HUES6 (cell line): Measurements from ENCODE around the gene IRF4.

Experiments
- H3K27ac ChIP-seq: 2 replicates; pipeline ENCODE4 v1.7.0; 2013; ENCODE audit warnings: low read depth, mild to moderate bottlenecking, low read length, inconsistent platforms
- H3K27me3 ChIP-seq: 2 replicates; pipeline ENCODE4 v1.6.1; 2013; ENCODE audit warnings: low read length; ENCODE audit not compliant: control insufficient read depth, insufficient read depth
- H3K36me3 ChIP-seq: 2 replicates; pipeline ENCODE4 v1.6.1; 2013; ENCODE audit warnings: low read length; ENCODE audit not compliant: control insufficient read depth, insufficient read depth
- H3K4me1 ChIP-seq: 2 replicates; pipeline ENCODE4 v1.6.1; 2013; ENCODE audit warnings: low read length; ENCODE audit not compliant: control insufficient read depth, insufficient read depth
- H3K4me3 ChIP-seq: 2 replicates; pipeline ENCODE4 v1.5.1; 2013; ENCODE audit warnings: low read depth, low read length
- H3K9ac ChIP-seq: one replicate; pipeline ENCODE4 v1.6.1; 2013; ENCODE audit warnings: mild to moderate bottlenecking, low read length
- H3K9me3 ChIP-seq: 2 replicates; pipeline ENCODE4 v1.6.1; 2013; ENCODE audit warnings: low read depth, low read length; ENCODE audit not compliant: control insufficient read depth, insufficient read depth

IRF4 gene

GRCh38 chr6:402901-403658 is 11.5 kb downstream of the IRF4 start:
- Histone ChIP-seq H3K36me3 (no peaks in the 10 kb centered on the region), H3K27me3 (peaks cover 5% of the 10 kb centered on the region; the same call in 1 of the 2 replicates), H3K9me3 (no peaks in the 10 kb centered on the region), H3K9ac (no peak overlapping the region), H3K4me3 (no peak overlapping the region), H3K27ac (no peak overlapping the region), H3K4me1 (peaks cover 3% of the 10 kb centered on the region; the same call in 1 of the 2 replicates)

DNA sequence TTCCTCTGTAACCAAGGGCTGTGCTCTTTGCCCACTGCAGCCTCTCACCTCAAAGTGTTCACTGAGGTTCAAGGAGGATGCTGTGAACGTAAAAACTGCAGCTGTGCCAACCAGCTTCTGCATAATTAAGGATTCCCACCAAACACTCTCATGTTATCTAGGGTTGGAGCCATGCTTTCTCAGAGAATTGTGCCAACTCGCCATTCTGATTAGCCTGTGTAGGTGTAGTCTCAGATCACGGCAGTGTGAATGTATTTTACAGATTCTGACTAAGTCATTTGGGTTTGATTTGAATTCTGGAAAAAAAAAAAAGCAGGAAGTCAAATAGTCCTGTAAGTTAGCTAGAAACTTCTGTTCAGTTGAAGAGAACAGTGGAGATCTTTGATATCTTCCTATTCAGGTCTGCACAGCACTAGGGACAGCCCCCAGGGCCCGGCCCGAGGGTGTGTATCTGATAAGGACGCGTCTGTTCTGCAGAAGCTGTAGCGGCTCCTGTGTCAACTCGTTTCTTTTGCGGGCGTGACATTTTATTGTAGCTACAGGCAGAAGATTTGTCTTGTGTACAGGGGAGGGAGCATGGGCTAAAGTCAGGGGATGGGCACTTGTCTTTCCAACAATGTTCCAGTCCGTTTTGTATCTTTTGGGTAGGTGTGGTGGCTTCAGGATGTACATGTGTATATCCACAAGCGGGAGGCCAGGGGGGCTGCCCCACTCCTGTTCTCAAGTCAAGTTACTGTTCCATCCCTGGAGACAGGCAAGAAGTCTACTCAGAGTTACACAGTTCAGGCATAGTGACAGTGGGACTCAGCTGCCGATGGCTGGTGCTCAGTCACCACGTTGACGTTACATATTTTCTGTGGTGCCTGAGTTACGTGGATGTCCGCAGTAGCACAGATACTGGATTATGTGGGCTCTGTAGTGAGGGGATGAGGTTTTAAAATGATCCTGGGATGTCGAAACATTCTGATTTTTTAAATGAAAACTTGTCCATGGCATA is 12.4 kb downstream of the IRF4 start:
- H3K36me3 ChIP-seq: no peaks in the 10 kb centered on the region
- H3K27ac ChIP-seq: no peak overlapping the region
- no peak overlapping the region for H3K9ac ChIP-seq
- no peaks in the 10 kb centered on the region; the same call in 1 of the 2 replicates for H3K27me3 ChIP-seq
- no peaks in the 10 kb centered on the region for H3K9me3 ChIP-seq
- H3K4me3 ChIP-seq: no peak overlapping the region
- H3K4me1 ChIP-seq: peaks cover 4% of the 10 kb centered on the region; the same call in 1 of the 2 replicates

DNA sequence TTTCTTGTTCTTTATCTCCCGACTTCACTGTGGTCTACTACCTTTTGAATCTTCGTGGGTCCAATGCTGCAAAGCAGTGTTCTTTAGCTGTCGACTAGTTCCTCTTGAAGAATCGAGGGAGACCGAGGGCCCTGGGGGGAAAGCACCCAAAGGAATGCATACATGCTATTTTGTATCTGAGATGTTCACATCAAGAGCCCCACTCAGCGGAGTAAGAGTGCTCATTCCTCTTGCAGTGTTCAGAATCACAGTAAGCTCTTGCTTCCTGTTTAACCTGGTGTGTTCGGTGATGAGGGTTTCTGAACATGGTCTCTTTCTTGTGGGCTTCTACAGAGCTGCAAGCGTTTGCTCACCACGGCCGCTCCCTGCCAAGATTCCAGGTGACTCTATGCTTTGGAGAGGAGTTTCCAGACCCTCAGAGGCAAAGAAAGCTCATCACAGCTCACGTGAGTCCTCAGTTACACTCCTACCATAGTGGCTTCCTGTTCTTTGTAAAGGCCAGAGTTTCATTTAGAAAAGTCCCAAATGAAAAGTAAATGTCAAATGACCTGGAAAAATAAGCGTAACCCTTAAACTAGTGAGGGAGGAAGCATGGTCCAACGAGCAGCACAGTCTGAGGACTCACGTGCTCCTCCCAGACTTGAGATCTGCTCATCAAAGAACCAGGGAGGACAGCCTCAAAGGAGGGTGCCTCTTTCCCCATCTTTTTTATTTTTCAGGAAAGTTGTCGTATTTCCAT is 13.3 kb downstream of the IRF4 start:
- H3K9ac ChIP-seq: no peak overlapping the region
- H3K27ac ChIP-seq: no peak overlapping the region
- no peaks in the 10 kb centered on the region; the same call in 1 of the 2 replicates for H3K27me3 ChIP-seq
- H3K9me3 ChIP-seq: no peaks in the 10 kb centered on the region
- no peaks in the 10 kb centered on the region for H3K36me3 ChIP-seq
- peaks cover 4% of the 10 kb centered on the region; the same call in 1 of the 2 replicates for H3K4me1 ChIP-seq
- no peak overlapping the region for H3K4me3 ChIP-seq

DNA sequence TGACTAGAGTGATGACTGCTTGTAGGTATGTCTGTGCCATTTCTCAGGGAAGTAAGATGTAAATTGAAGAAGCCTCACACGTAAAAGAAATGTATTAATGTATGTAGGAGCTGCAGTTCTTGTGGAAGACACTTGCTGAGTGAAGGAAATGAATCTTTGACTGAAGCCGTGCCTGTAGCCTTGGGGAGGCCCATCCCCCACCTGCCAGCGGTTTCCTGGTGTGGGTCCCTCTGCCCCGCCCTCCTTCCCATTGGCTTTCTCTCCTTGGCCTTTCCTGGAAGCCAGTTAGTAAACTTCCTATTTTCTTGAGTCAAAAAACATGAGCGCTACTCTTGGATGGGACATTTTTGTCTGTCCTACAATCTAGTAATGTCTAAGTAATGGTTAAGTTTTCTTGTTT is 16.6 kb downstream of the IRF4 start:
- H3K27me3 ChIP-seq: no peaks in the 10 kb centered on the region
- H3K27ac ChIP-seq: no peak overlapping the region
- no peaks in the 10 kb centered on the region for H3K9me3 ChIP-seq
- H3K36me3 ChIP-seq: no peaks in the 10 kb centered on the region
- no peak overlapping the region for H3K9ac ChIP-seq
- H3K4me1 ChIP-seq: peaks cover 7% of the 10 kb centered on the region; the same call in 1 of the 2 replicates
- H3K4me3 ChIP-seq: no peak overlapping the region

DNA sequence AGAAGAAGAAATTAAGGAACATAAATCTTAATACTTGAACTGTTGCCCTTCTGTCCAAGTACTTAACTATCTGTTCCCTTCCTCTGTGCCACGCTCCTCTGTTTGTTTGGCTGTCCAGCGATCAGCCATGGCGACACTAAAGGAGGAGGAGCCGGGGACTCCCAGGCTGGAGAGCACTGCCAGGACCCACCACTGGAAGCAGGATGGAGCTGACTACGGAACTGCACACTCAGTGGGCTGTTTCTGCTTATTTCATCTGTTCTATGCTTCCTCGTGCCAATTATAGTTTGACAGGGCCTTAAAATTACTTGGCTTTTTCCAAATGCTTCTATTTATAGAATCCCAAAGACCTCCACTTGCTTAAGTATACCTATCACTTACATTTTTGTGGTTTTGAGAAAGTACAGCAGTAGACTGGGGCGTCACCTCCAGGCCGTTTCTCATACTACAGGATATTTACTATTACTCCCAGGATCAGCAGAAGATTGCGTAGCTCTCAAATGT is 17.1 kb downstream of the IRF4 start:
- no peaks in the 10 kb centered on the region for H3K27me3 ChIP-seq
- H3K36me3 ChIP-seq: no peaks in the 10 kb centered on the region
- H3K9ac ChIP-seq: no peak overlapping the region
- H3K4me1 ChIP-seq: peaks cover 7% of the 10 kb centered on the region; the same call in 1 of the 2 replicates
- no peaks in the 10 kb centered on the region for H3K9me3 ChIP-seq
- no peak overlapping the region for H3K27ac ChIP-seq
- no peak overlapping the region for H3K4me3 ChIP-seq

- Histone ChIP-seq H3K9ac (no peak overlapping the region), H3K4me1 (peaks cover 7% of the 10 kb centered on the region; the same call in 1 of the 2 replicates), H3K9me3 (peaks cover 2% of the 10 kb centered on the region; the same call in 1 of the 2 replicates), H3K36me3 (no peaks in the 10 kb centered on the region), H3K27me3 (no peaks in the 10 kb centered on the region), H3K4me3 (no peak overlapping the region), H3K27ac (no peak overlapping the region)
Observed at GRCh38 chr6:409370-409972, 17.9 kb downstream of the IRF4 start.

DNA sequence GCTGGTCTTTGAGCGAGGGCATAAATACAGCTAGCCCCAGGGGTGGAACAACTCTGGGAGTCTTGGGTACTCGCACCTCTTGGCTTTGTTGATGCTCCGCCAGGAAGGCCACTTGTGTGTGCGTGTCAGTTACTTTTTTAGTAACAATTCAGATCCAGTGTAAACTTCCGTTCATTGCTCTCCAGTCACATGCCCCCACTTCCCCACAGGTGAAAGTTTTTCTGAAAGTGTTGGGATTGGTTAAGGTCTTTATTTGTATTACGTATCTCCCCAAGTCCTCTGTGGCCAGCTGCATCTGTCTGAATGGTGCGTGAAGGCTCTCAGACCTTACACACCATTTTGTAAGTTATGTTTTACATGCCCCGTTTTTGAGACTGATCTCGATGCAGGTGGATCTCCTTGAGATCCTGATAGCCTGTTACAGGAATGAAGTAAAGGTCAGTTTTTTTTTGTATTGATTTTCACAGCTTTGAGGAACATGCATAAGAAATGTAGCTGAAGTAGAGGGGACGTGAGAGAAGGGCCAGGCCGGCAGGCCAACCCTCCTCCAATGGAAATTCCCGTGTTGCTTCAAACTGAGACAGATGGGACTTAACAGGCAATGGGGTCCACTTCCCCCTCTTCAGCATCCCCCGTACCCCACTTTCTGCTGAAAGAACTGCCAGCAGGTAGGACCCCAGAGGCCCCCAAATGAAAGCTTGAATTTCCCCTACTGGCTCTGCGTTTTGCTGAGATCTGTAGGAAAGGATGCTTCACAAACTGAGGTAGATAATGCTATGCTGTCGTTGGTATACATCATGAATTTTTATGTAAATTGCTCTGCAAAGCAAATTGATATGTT is 19.2 kb downstream of the IRF4 start:
- Histone ChIP-seq H3K4me3 (no peak overlapping the region), H3K9ac (no peak overlapping the region), H3K36me3 (no peaks in the 10 kb centered on the region), H3K4me1 (peaks cover 7% of the 10 kb centered on the region; the same call in 1 of the 2 replicates), H3K27me3 (no peaks in the 10 kb centered on the region), H3K9me3 (peaks cover 11% of the 10 kb centered on the region; the same call in 1 of the 2 replicates), H3K27ac (no peak overlapping the region)

- Histone ChIP-seq H3K36me3 (no peaks in the 10 kb centered on the region), H3K9ac (no peak overlapping the region), H3K27ac (no peak overlapping the region), H3K27me3 (no peaks in the 10 kb centered on the region), H3K4me3 (no peak overlapping the region), H3K9me3 (peaks cover 11% of the 10 kb centered on the region; the same call in 1 of the 2 replicates), H3K4me1 (peaks cover 7% of the 10 kb centered on the region; the same call in 1 of the 2 replicates)
Observed at GRCh38 chr6:411402-412145, 20.0 kb downstream of the IRF4 start.

GRCh38 chr6:412146-412886 is 20.8 kb downstream of the IRF4 start:
- Histone ChIP-seq H3K27me3 (no peaks in the 10 kb centered on the region), H3K4me1 (peaks cover 7% of the 10 kb centered on the region; the same call in 1 of the 2 replicates), H3K4me3 (no peak overlapping the region), H3K9me3 (peaks cover 11% of the 10 kb centered on the region; the same call in 1 of the 2 replicates), H3K27ac (no peak overlapping the region), H3K36me3 (no peaks in the 10 kb centered on the region), H3K9ac (no peak overlapping the region)
